HG02642 (cell line): ENCODE data around the gene STAMBPL1.
A peak's percentile ranks its signal among the peaks of the same experiment; 100 is the strongest.
"Not testable (repeated sequence)": the region's sequence is repeated elsewhere in the genome, so short reads cannot be mapped to it uniquely, and the experiment has no call there.

Experiments used
- ATAC-seq: cut with Tn5 transposase; IDR thresholded peaks from one replicate; pipeline ENCODE4 v1.9.1; 2021; ENCODE audit warnings: mild to moderate bottlenecking; ENCODE audit not compliant: unreplicated experiment, poor library complexity

STAMBPL1 gene

DNA sequence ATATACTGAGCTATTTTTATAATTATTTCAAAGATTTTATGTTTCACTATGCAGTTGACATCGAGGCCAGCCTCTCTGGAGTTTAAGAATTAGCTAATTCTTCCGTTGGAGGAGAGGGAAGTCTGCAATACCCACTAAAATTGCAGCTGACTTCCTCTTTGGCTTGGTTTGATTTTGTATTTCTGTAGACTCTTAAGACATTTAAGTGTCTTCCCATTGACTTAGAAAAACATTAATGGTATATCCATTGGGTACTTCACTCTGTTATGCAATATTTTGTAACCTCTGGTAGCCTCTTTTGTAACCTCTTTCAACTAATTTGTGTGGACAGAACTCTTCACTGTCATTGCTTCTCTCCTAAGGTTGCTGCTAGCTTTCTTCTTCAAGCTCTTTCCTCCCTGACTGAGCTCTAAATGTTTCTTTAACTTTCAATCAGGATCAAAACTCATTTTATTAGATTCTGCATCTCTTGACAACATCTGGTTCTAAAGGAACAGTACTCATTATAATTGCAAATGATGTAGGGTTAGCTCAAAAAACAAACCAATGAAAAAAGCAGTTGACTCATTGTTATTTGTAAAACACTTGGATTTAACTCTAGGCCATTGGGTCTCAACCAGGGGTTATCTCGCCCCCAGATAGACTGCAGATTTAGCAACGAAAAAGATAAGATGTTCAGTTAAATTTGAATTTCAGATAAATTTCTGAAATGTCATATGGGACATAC is 26.7 kb upstream of the STAMBPL1 start:
- ATAC-seq: no peak

DNA sequence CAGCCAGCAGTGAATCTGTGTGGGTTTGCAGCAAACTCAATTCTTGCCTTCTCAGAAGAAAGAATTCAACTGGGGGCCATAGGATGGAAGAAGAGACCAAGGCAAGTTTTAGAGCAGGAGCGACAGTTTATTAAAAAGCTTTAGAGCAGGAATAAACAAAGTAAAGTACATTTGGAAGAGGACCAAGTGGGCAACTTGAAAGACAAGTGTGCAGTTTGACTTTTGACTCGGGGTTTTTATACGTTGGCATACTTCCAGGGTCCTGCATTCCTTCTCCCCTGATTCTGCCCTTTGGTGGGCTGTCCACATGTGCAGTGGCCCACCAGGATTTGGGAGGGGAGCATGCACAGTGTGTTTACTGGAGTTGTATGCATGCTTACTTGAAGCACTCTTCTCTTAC is 25.4 kb upstream of the STAMBPL1 start:
- ATAC-seq: no peak

DNA sequence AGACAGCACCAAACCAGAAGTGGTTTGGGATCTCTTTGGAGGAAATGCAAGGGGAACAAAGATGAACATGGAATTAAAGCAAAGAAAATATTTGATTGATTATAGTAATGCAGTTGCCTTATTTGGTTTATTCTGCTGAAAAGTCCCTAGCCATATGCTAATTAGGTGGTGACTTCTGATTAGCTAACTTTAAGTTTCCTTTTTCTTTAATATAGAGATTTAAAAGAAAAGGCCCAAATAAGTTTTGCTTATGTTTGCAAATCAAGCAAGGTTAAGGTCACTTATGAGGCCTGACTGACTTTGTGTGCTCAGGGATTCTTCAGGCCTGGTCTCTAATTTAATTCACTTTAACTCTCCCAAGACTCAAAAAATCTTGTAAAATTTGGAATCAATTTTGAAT is 22.2 kb upstream of the STAMBPL1 start:
- ATAC-seq: no peak

DNA sequence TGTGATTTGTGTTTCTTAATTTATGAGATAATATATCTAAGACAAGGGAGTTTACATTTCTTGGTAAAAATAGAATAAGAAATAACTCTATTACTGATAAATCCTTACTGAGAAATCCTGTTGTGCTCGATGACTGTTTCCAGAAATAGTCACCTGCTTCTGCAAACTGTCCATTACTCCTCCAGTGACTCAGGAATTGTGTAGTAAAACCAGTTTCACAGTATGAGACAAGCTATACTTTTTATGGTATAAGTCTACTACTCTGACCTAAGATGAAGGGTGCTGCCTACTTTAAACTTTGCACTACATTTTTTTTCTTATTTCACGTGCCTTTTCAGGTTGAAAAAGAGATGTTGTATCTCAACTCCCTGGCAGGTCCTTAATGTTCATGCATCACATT is 21.6 kb upstream of the STAMBPL1 start:
- ATAC-seq: no peak

DNA sequence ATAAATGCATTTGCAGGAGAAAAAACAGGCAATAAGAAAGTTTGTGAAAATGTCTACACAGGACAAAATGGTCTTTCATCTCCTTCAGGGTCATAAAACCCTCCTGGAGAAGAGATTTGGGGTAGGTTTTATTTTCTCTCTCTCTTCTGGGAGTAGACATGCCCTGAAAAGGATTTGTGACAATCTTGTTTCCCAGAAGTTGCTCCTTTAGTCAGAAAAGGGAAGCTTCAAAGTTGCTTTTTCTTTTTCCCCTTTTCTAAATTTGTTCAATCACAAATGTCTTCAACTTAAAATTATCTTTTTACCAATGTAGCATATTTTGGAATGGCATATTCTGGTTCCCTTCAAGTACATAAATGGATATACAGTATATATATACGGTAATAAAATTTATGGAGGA is 19.0 kb upstream of the STAMBPL1 start:
- ATAC-seq: no peak

DNA sequence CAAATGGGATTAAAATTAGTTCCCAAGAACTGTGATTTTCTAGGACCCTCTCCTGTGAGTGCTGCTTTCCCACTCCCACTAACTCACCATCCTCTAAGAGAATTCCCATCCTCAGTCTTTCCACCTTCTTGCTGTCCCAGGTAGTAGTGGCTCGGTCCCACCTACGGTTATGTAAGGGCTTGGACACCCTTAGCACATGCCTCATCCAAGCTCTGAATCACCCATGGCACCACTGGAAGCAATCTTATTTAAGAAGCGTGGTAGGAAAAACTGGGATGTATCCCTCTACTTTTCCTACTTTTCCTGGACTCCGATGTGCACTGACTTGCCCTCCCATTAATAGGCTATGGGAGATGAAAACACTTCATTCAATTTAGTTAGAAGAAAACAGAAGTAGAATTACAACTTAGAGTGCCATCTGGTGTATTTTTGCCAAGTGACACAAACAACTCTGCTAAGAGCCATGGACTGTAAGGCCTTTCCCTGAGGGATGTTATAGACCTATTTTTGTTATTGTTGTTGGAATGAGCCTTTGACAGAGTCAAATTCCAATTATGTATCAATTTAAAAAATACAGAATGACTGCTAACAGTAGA is 14.7 kb upstream of the STAMBPL1 start:
- ATAC-seq: no peak

DNA sequence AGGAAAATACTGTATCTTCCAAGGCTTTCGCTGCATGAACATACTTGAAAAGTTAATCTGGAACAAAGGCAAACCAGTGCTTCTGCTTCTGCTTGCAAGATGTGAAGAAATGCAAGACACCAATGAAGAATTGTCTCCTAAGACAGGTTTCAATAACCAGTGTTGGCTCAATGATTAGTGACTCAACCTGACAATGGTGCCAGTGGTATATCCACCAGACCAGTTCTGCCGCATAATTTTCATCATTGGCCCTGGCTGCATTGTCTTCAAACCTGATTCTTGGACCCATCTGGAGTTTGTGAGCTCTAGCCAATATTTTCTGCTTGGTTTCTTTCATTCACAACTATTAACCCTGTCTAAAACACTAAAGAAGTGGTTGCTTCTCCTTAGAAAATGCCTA is 13.6 kb upstream of the STAMBPL1 start:
- ATAC-seq: no peak

DNA sequence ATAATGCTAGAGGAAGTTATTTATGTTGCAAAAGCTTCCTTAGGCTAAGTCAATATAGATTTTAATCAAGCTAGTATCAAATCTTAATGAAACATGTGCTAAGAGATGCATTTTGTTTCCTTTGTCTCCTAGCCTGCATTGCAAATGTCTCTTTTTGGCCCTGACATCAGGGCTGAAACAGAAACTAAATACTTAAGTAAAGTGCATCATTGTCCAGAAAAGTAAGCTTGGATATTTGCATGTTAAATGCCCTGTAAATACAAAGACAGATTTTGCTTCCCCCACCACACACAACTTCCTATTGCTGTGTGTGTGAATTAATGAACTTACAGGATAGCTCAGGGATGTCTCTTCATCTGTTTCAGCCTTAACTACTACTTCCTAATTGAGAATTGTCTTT is 10.0 kb upstream of the STAMBPL1 start:
- ATAC-seq: no peak

DNA sequence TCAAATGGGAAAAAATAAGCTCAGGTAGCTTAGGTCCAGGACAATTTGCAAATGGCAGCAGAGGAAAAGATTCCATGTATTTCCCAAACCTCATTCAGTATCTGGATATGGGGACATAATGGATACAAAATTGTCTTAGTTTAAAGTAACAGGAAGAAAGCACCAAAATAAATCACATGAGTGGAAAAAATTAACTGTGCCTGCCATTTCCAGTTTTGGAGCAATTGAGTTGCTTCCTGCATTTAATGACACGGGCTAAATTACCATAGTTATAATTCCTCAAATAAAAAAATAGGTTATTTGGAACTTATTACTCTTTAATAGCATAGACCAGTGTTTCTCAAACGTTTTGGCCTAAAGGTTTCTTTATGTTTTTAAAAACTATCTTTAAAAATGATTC is 6.3 kb upstream of the STAMBPL1 start:
- no peak for ATAC-seq

DNA sequence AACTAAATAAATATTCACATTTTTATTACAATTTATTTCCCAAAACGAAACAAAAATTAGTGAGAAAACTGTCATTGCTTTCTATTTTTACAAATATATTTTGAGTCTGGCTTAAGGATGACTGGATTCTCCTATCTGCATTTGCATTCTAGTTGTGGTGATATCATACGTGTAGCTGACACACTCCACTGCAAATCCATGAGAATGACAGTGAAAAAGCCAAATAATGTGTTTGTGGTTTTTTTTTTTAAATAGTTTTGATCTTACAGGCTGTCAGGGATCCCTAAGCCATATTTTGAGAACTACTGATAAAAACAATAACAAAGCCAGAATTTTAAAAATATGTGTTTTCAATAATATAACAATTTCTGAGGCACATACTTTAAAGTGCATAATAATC is 5.8 kb upstream of the STAMBPL1 start:
- no peak for ATAC-seq

DNA sequence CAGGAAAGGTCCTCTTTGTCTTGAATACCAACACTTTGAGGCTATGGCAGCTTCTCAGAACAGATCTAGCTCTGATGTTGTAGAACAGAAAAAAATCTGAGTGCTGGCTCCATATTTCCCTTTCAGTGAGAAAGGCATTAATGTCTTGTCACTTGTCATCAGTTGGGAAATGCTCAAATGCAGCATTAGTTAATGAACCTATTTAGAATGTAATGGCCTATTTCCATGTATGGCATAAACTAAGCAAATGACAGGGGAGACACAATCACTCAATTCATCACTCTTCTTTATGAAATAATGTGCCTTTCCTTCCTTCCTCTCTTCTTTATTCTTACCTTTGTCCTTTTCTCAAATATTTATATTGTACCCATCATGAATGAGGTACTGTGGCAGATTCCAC is 5.0 kb upstream of the STAMBPL1 start:
- ATAC-seq: no peak

DNA sequence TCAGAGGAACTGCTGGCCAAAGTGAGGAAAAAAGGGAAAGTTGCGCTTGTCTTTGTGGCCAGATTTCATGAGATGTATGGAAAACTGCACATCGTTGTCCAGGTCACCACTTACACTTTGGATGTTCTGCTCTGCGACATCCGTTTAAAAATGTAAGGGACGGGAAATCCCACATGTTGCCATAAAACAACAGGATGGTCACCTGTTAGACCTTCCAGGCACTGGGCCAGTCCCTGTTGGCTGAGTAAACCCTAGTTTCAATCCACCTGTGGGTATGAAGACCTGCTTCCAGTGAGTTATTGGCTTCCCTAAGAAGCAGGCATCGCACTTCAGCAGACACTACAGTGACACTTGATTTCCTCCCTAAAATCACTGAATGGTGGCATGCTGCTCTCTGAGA is 2.7 kb upstream of the STAMBPL1 start:
- no peak for ATAC-seq

DNA sequence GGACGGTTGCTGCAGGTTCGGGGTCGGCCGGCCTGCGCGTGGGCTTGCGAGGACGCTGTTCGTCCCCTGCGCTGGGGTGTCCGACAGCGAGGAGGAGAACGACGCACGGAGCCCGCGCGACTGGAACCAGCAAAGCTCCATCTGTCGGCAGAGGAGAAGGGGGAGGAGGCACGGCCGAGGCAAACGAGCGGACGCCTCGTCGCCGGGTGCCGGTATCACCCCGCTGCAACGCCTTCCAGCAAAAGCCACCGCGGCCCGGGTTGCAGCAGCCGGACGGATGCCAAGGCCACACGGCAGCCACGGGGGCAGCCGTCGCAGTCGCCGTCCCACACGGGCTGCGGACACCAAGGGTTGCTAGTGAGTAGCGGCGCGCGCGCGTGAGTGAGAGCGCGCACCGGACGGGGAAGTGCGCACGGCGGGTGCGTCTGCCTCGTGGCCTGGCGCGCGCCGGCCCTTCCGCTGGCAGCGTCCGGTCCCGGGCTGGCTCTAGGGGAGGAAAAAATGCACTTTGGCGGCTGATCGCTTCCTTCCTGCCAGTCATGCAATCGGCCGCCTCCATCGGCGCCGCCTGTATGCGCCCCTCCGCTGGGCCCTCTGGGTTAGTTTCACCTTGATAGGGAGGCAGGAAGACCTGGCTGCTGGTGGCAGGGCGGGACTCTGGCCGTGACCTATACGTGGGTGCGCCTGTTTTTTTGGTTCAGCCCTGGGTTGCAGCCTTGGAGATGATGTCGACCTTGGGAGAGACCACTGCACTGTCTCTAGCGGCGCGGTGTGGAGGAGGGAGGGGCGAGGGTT is 434 bp downstream of the STAMBPL1 start:
- ATAC-seq: peak; percentile 82

DNA sequence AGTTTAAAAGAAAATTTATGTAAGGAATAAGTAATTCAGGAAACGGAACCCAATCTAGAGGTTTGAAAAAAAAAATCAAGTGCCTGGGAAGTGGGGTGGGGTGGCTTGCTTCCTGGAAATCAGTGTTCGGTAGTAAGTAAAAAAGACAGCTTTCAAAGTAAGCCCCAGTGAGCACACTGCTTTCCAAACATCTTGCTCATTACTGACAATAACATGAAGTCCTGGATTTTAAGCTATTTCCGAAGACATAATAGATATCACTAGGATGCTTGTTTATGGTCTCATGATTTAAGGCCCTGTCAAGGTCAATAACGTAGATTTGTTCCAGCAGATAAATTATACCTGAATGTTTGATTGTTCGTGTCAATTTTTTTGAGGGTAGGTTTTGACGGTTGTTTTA is 1.3 kb downstream of the STAMBPL1 start:
- no peak for ATAC-seq

DNA sequence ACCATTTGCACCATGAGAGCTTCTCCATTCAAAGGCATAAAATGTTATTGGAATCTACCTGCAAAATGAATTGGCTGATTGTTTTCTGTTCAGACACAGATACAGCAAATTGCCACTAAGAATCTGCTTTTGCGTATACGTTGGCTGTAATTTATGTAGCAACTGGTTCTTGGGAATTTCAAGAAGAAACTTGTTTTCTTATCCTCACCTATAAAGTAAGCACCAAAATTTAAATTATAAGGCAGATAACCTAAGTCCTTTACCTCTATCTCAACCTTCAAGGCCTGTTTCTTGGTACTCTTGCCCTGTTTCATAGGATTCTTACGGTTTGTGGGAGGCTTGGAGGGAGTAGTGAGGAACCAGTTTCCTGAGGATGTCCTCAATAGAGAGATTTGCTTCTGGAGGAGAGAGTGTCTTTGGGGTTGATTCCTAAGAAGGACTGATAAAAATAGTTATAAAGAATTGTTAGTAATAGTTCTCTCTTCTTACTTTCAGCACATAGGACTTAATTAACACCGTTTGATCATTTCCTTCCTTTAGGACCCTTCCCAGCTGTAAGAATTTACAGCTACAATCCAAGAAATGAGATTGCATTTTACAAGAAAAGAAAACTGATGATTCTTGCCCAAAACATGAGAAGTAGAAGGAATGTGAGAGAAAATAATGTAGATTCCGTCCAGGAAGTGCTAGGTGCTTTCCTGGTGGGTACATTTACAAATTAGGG is 2.0 kb downstream of the STAMBPL1 start:
- no peak for ATAC-seq

DNA sequence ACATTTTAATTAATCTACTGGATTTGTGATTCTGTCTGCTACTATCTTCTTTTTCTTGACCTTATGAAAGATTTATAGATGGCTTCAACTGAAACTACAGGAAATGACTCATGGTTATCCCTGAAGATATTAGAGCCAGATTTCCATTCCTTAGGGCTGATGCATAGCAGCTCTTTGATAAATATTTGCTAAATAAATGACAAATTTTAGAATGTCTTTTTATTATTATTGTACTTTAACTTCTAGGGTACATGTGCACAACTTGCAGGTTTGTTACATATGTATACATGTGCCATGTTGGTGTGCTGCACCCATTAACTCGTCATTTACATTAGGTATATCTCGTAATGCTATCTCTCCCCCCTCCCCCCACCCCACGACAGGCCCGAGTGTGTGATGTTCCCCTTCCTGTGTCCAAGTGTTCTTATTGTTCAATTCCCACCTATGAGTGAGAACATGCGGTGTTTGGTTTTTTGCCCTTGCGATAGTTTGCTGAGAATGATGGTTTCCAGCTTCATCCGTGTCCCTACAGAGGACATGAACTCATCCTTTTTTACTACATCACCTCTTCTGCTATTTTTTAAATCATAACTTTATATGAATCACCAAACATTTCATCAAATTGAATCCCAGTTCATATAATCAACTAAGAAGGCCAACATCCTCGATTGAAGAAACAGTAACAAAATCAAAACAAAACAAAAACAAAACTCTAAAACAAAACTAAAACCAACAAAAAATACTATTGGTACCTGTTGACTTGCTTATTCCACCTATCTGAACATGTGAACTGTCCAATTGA is 2.8 kb downstream of the STAMBPL1 start:
- not testable (repeated sequence) for ATAC-seq

DNA sequence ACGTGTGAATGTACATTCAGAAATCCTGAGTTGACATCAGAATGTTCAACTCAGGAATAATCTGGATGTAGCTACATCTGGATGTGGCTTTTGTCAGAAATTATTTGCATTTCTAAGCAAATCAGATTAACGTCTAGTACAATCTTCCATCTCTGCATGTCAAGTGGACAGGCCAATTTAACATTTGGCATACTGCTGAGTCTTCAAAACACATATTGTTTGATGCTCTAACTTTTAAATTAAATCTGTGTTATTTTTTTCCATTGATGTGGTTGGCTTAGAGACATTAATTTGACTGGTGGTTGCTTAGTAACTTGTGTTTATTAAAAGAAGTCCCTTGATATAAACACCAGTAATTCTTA is 3.4 kb downstream of the STAMBPL1 start:
- ATAC-seq: no peak

DNA sequence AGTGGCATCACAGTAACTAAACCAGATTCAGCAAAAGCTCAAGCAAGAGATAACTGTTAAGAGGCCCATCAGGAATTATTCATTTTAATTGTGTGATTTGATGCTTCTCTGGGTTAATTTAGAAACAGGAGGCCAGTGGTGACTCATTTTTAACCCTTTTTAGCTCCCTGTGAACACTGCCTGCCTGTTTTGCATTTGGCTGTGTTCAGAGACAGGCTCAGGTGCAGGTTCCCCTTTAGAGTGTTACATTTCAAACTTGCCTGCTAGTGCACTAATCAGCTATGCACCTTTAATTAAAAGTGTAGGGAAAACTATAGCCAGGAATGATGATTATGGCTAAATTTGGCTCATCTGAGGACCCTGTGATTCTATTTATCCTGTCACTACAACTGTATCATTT is 6.5 kb downstream of the STAMBPL1 start:
- peak; percentile 80 for ATAC-seq

DNA sequence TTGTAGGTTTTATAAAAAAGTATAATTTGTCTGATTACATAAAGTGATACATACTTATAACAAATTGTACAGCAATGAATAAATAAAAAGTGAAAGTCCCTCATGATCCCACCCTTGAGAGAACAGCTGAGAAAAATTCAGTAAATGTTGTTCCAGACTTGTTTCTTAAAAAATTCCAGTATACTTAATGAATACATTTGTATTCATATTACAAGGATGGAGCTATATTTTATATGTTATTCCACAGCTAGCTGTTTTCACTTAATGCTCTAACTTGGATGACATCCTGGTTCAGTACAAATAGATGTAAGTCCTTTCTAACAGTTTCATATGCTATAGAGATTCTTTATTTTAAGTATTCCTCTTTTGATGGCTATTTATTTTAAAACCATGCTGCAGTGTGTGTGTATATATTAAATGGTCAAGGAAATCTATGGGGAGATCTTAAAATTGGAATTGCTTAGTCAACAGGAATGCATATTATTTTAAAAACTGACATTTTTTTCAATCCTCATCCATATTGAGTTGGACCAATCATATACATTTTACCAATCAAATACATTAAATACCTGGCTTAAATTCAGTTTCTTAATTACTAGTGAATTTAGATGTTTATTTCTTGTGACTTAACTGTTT is 8.9 kb downstream of the STAMBPL1 start:
- no peak for ATAC-seq
